RPMI8226 (cell line): ENCODE data around the gene KLHDC7B.

ENCODE experiments used
- DNase-seq: peaks from one replicate; pipeline ENCODE4 v3.0.0-alpha.2; 2015

The KLHDC7B gene

DNA sequence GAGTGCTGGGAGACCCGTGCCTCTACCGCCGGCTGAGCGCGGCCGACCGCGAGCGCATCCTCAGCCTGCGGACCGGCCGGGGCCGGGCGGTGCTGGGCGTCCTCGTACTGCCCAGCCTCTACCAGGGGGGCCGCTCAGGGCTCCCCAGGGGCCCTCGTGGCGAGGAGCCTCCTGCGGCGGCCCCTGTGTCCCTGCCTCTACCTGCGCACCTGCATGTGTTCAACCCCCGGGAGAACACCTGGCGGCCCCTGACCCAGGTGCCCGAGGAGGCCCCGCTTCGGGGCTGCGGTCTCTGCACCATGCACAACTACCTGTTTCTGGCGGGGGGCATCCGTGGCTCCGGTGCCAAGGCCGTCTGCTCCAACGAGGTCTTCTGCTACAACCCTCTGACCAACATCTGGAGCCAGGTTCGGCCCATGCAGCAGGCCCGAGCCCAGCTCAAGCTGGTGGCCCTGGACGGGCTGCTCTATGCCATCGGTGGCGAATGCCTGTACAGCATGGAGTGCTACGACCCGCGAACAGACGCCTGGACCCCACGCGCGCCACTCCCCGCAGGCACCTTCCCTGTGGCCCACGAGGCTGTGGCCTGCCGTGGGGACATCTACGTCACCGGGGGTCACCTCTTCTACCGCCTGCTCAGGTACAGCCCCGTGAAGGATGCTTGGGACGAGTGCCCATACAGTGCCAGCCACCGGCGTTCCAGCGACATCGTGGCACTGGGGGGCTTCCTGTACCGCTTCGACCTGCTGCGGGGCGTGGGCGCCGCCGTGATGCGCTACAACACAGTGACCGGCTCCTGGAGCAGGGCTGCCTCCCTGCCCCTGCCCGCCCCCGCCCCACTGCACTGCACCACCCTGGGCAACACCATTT lies 3.5 kb downstream of the KLHDC7B start:
- DNase-seq, result no peak

DNA sequence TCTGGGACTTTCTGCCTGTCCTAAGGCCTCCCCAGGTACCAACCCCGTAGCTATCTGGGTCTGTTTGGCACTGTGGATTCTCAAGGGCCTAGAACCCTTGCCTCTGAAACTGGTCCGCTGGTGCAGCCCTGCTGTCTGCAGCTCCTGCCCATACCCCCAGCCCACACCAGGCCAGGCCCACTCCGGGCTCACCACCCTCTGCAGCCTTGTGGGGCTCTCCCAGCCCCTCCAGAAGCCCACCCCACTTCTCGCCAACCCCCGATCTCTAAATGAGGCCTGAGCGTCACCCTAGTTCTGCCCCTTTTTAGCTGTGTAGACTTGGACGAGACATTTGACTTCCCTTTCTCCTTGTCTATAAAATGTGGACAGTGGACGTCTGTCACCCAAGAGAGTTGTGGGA lies 4.7 kb downstream of the KLHDC7B start:
- no peak for DNase-seq

DNA sequence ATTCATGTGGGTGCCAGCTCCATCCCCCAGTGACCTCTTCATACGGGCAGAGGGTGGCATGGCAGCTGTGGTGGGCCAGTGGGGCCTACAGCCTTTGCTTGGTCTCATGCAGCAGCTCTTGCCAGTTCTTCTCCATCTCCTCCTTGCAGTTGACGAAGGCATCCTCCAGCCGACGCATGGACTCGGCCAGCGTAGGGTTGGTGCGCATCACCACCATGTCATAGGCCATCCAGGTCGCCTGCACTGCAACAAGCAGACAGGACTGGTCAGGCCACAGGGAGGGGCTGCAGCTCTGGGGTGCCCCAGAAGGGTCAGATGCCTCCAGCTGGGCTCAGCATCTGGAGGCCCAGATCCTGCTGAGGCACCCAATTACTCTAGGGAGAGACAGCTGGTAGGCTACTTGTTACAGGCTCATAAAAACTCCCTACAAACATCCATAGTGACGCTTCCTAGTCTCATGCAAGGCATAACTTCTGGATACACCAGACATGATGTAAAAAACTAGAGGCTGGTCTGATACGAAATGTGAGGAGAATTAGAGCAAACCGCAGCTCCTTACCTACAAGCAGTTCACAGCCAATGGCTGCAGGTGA lies 5.6 kb downstream of the KLHDC7B start:
- no peak for DNase-seq

DNA sequence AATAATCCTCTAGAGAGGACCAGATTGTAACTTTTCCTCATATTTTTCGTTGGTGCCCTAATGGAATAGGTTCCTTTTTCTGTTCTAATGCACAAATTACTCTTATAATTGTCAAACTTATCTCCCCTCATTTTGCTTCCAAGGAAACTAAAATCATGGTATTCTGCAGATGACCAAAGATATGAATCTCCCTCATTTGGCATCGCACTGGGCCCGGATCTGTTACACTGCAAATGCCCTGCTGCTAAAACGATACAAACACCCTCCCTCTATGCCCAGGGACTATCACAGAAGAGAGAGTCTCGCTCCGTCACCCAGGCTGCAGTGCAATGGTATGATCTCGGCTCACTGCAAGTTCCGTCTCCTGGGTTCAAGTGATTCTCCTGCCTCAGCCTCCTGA lies 7.6 kb downstream of the KLHDC7B start:
- no peak for DNase-seq

DNA sequence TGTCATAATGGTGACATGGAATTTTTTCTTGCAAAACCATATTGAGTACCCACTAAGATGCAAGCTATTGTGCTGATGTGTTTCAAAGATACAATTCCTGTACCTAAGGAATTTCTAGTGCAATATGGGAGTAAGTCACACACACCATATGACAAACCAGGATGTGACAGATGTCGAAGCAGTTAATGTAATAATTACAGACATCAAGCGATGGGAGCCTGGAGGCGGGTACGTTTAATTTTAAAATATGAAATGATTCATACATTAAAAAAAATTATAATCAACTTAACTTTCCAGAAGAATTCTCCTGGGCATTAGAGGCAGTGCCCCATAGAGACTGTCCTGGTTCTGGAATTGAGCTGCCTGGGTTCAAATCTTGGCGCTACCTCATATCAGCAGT lies 11.0 kb downstream of the KLHDC7B start:
- no peak for DNase-seq

DNA sequence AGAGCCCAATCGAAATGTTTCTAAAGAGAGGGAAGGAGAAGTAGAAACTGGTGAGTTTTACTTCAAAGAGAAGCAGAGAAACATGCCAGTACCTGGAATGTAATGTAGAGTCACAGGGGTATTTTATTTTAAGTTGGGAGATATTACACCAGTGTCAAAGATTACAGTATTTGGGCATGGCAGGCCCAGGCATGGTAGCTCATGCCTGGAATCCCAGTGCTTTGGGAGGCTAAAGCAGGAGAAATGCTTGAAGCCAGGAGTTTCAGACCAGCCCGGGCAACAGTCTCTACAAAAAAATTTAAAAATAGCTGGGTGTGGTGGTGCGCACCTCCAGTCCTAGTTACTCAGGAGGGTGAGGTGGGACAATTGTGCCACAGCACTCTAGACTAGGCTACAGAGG lies 14.3 kb downstream of the KLHDC7B start:
- no peak for DNase-seq

DNA sequence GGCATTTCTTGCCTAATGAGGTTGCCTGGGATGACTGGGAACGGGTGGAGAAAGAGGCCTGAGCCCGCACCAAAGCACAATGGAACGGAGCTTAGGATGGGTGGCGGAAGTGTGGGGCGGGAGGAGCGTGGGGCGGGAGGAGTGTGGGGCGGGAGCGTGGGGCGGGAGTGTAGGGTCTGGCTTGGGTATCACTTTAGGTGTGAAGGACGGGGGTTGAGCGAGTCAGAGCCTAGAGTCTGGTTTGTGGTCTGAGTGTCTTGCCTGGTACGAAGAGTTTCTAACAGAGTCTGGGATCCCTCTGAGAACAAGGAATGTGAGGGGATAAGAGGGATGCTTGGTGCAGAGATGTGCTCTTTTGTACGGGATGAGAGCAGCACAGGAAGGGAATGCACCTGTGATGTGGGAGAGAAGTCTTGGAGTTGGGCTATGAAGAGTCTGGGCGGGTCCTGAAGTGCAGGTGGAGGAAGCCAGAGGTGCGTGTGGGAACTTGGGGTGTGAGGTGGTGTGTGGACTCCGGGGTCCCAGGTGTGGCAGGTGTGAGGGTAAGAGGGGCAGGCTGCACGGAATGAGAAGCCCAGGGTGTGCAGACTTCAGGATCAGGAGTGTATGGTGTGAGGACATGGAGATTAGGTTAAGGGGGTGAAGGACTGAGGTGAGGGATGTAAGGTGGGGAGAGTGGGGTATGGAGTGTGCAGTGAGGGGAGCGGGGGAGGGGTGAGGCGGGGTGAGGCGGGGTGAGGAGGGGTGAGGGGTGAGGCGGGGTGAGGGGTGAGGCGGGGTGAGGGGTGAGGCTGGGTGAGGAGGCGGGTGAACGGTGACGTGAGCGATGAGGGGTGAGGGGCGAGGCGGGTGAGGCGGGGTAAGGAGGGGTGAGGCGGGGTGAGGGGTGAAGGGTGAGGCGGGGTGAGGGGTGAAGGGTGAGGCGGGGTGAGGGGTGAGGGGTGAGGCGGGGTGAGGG lies 16.0 kb downstream of the KLHDC7B start:
- DNase-seq, result no peak

DNA sequence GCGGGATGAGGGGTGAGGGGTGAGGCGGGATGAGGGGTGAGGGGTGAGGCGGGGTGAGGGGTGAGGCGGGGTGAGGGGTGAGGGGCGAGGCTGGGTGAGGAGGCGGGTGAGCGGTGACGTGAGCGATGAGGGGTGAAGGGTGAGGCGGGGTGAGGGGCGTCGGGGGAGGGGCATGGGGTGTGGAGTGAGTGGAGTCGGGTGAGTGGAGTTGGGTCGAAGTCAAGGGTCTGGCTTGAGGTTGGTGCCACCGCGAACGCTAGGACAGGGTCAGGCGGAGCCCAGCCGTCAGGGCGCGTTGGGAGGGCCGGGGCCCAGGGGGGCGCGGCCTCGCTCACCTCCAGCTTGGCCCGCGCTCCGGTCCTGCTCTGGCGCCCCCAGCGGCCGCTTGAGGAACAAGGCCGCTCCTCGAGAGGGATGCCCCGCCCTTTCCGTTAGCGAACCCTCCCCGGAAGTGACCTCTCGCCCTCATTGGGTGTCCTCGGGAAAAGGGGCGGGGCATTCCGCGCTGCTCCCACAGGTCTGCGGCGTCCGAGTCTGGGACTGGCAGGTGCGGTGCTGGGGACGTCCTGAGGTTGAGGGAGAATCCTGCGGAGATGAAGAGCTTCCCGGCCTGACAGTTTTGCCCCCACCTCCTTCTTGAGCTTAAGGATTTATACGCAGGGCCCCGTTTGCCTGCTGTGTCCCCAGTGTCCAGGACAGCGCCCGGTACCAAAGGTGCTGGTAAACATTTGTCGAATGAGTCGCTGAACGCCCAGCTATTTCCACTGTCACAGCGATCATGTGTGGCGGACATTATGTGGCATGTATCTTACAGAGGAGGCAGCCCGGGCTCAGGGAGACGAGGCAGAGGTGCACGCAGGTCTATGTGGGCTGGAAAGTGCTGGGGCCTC lies 17.1 kb downstream of the KLHDC7B start, which contains the start of gene SYCE3:
Gene SYCE3, minus strand, starts transcription at position 397 of the 890 bp plus-strand sequence. CDS start 6,514 bp downstream, outside the sequence.
- peak; percentile 99 for DNase-seq

DNA sequence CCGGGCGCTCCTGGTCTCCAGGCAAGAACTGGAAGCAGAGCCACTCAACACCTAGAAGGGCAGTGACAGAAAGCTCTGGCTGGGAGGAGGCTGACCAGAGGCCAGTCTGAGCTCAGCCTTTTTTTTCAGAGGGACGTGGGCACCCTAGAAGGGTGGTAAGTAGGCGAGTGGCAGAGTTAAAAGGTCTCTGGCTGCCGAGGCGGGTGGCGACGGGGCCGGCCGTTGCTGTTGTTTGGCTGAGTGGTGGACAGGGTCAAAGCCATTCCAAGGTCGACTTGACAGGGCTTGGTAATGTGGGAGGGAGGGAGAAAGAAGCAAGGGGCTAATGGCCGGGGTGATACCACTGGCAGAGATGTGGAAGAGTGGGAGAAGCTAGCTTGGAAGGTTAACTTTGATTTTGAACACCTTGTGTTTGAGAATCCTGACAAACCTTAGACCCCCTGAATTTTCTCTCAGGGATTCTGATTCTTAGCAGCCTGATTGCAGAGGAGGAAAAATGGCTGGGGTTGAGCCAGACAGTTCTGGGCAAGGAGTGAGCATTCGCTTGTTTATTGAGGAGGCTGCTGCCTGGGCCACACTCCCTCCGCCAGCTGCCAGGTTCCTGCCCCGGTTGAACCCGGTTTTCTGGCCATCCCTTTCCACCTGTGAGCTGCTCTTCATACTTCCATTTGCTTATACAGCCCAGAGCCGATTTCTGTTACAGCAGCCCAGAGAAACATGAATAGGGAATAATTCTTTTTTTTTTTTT lies 17.9 kb downstream of the KLHDC7B start:
- DNase-seq, result peak; percentile 16

DNA sequence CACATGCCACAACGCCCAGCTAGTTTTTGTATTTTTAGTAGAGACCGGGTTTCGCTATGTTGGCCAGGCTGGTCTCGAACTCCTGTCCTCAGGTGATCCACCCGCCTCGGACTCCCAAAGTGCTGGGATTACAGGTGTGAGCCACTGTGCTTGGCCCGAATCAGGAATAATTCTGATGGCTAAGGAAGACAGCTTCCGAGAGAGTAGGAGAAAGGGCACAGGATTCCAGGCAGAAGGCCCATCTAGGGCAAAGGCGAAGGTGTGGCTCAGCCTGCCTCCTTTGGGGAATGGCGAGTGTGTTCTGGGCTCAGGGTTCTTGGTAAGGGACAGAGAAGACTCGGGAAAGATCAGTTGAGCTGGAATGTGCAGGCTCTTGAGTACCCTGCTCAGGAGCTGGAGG lies 18.6 kb downstream of the KLHDC7B start:
- no peak for DNase-seq

DNA sequence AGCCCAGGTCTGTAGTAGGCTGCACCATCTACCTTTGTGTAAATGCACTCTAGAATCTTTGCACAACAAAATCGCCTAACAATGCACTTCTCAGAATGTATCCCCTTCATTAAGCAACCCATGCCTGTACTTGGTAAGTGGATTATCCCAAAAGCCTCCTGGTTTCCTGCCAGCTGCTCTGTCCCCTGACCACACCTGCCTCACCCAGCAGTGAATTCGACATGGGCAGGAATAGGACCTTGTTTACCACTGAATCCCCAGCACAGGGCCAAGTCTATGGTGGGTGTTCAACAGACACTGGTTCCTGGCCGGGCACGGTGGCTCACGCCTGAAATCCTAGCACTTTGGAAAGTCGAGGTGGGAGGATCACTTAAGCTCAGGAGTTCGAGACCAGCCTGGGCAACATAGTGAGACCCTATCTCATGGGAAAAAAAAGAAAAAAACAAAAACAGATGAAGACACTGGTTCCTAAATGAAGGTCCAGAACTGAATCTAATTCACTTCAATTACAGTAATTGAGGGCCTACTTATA lies 22.1 kb downstream of the KLHDC7B start:
- no peak for DNase-seq

DNA sequence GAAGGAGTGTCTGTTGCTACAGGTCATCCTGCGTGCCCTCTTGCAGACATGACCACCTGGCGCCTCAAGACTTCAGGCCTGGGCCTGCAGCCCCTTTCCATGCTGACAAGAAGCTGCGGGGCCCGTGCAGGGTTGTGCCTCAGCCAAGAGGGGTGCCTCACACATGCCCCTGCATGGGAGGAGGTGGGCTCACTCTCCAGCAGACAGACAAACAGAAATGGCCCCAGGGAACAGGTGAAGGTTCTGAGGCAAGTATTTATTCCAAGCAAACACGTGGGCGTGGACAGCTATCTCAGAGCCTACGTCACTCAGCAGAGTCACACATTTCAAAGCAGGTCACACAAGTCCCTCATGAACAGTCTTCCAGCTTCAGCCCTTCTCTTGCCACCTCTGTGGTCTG lies 22.9 kb downstream of the KLHDC7B start:
- DNase-seq, result no peak

DNA sequence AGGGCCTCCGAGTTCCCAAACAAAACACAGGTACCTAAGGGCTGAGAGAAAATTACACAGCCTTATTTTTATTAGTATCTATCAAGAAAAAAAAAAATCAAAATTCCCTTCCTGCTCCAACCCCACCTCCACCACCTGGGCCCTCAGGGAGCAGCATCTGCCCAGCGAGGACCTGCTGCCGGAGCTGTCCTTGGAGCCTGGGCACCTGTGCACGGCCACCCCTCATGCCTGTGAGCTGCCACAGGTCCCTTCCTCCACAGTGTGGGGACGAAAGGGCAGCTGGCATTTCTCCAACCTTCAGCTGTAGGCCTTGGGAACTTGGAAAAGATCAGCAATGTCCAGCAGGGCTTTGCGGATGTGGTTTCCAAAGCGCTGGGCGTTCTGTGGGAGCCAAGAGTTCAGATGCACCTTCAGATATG lies 23.4 kb downstream of the KLHDC7B start:
- no peak for DNase-seq

DNA sequence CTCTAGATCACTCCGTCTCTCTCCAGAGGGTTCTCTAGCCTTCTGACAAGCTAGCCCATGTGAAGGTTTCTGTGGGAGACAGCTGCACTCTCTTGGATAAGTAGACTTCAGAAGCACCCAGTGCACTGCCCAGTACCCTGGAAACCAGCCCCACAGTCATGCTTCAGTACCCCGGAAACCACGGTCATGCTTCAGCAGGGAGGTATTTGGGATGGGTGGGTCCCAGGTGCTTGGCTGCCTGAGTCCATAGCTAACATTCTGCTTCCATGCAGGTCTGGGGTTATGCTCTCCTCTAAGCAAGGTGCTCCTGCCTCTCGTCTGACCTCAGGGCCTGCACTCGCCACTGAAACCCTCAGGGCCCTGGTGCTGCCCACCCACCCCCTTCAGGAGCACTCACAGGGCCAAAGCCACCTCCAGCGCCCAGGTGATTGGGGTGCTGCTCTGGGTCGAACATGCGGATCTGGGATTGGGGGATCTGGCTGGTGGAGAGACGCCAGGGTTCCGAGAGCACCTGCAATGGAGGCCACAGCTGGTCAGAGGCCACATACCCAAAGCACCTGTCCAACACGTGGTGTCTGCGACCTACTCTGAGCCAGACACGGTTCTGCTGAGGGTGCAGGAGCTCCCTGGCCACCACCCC lies 24.3 kb downstream of the KLHDC7B start:
- no peak for DNase-seq

DNA sequence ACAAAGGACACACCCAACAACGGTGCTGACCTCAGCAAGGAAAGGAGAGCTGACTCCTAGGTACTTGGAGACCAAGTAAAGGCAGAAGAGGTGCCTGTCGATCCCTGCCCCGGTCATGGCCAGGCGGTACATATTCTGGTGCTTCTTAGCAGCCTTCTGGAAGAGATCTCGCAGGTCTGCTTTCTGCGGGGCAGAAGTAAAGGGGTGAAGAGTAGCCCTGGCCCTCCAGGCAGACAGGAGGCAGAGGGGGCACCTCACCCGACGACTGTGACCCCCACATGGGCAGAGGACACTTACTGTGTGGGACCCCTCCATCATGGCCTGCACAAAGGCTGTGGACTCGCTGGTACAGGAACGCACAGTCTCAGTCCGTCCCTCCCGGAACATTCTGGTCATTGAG lies 25.2 kb downstream of the KLHDC7B start:
- no peak for DNase-seq

DNA sequence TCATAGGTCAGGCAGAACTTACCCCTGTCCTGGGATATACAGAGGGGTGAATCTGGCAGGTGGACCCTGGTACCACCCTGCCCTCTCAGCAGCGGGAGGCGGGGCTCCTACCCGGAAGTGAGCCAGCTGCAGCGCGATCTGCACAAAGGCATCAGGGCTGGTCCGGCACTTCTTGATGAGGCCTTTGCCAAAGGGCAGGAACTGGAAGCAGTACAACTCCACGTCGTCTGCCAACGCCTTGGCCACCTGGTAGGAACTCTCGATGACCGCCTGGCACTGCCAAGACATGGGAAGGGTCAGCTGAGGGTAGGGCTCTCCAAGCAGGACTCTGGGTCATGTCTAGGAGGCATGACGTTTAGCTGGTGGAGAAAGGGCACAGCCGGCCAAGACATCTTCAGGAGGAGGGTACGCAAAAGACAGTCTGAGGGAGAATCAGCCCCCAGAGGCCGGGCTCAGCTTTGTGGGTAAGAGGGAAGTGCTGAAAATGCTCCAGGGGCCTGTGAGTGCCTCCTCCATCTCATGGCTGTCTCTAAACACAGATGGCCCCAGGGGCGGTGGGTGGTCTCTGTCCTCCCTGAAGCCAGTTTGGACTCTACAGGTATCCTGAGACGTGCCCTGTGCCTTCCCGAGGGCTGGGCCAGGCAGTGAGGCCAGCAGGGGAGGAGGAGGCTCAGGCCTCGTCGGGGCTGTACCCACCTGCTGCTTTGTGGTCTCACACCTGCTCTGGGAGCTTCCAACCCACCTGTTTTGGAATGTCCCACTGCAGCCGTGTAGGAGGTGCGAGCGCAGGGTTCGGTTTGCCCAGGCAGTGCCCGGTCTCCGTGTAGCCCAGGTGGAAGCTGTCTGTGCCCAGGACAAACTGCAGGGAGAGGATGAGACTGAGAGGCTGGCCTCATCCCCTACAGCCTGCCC lies 25.8 kb downstream of the KLHDC7B start:
- no peak for DNase-seq

DNA sequence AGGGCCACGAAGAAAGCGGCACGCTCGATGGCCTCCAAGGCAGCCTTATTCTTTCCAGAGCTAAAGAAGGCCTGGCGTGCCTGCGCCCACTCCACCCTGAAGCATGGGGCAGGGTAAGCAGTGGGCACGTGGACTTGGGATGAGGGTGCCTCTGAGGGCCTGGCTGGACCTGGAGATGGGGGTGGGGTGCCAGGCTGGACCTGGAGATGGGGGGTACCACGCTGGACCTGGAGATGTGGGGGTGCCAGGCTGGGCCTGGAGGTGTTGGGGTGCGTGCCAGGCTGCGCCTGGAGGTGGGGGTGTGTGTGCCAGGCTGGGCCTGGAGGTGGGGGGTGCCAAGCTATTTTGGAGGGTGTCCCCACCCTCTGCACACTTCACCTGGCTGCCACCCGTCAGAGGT lies 27.3 kb downstream of the KLHDC7B start:
- DNase-seq, result no peak

DNA sequence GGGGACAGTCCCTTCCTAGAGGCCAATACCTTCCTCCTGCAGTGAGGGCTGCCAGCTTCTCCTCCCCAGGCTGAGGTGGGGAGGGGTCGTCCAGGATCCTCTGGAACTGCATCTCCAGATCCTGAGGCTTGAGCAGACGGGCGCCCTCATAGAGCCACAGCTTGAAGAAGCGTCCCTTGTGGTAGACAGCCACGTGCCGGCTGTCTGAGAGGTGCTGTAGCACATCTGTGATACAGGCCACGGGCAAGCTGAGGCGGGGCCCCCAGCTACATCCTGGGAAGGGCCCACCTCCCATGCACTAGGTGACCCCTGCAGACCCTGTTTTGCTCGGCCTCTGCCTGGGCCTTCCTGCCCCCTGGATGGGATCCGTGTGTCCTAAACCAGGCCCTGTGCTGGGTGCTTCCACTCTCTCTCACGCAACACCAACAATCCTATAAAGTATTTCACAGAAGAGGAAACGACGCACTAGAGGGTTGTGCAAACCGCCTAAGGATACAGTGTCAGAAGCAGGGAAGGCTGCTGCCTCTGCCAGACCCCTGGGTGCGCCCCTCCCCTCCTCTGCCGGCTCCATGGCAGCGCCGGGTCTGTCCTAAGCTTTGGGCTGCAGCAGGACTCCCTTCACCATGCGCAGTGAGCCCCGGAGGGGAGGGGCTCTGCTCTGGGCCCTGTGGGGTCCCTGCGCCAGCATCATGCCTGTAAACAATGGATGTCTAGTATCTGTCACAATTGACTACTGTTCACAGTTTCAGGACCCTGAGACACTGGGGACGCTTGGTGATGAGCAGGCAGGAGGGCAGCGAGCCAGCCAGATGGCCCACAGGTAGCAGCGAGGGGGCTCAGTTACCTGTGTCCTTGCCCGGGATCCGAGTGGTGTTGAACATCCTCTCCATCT lies 28.0 kb downstream of the KLHDC7B start:
- no peak for DNase-seq

DNA sequence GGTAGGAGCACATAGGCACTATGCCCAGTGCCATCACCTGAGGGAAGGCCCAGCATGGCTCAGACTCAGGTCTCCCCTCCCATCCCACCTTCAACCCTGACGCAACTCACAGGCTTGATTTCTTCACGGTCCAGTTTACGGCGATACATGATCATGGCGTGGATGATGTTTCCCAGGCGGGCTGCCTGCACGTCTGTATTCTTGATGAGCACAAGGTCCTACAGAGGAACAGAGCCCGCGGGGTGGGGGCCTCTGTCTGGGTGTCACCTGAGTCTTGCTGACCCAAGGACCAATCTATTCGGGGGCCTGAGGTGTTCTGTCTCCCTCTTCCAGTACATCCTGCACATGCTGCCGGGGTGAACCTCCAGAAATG lies 28.7 kb downstream of the KLHDC7B start:
- no peak for DNase-seq
